MCF 10A (cell line): ENCODE data around the gene FAM20A. TPM values are rescaled to one million over a fixed set of nuclear protein-coding genes. Genes with fewer than 3 reads are reported as not detected.
A peak's percentile ranks its signal among the peaks of the same experiment; 100 is the strongest.

Experiments
- BruUV-seq: library from RNA; stranded (reverse); fragments of 400-500 nt; replicated peaks from 2 replicates; lab custom pipeline; 2021; lab: Mats Ljungman, UMichigan
- CTCF ChIA-PET: fragments of 300-600 bp; sonication (Branson Sonifier 250); formaldehyde crosslinking; extraction: SDS; loops from one replicate; lab custom pipeline; 2021; ENCODE audit warnings: antibody characterized with exemption, inconsistent platforms; lab: Yijun Ruan, JAX
- POLR2A ChIA-PET: fragments of 300-600, 350-650 bp; sonication (Branson Sonifier 250); formaldehyde crosslinking; extraction: SDS; loops from one replicate; lab custom pipeline; 2020; ENCODE audit warnings: antibody characterized with exemption, inconsistent platforms; lab: Yijun Ruan, JAX
- DNase-seq: peaks from one replicate; pipeline ENCODE4 v3.0.0-alpha.2; 2018; ENCODE audit not compliant: unreplicated experiment
- H3K27ac Mint-ChIP-seq: one replicate; pipeline ENCODE4 v1.8.0; 2022; ENCODE audit warnings: mild to moderate bottlenecking, low read depth, mixed read lengths; ENCODE audit not compliant: unreplicated experiment
- H3K27me3 Mint-ChIP-seq: one replicate; pipeline ENCODE4 v1.8.0; 2022; ENCODE audit warnings: mixed read lengths; ENCODE audit not compliant: insufficient read depth, unreplicated experiment
- H3K36me3 Mint-ChIP-seq: one replicate; pipeline ENCODE4 v1.8.0; 2022; ENCODE audit warnings: mild to moderate bottlenecking, moderate library complexity, mixed read lengths; ENCODE audit not compliant: insufficient read depth, unreplicated experiment
- H3K4me1 Mint-ChIP-seq: one replicate; pipeline ENCODE4 v1.8.0; 2022; ENCODE audit warnings: mixed read lengths; ENCODE audit not compliant: insufficient read depth, unreplicated experiment
- H3K4me3 Mint-ChIP-seq: one replicate; pipeline ENCODE4 v1.8.0; 2022; ENCODE audit warnings: mild to moderate bottlenecking, moderate library complexity, mixed read lengths; ENCODE audit not compliant: unreplicated experiment
- H3K9me3 Mint-ChIP-seq: one replicate; pipeline ENCODE4 v1.8.0; 2022; ENCODE audit warnings: mixed read lengths; ENCODE audit not compliant: unreplicated experiment
- CTCF ChIP-seq: fragments of 200-600 bp; IDR thresholded peaks from one replicate; pipeline ENCODE4 v1.8.0; 2022; ENCODE audit warnings: antibody characterized with exemption, mild to moderate bottlenecking; ENCODE audit not compliant: unreplicated experiment
- intact Hi-C: fragments of 100-400 bp; cut with micrococcal nuclease; formaldehyde crosslinking; loops from 2 replicates; pipeline ENCODE4 v1.14.1; 2022
- total RNA-seq: library from RNA; stranded (reverse); gene quantifications from 2 replicates; pipeline ENCODE4 v1.2.3, GENCODE V29; 2022

Gene FAM20A
- total RNA-seq, 1 experiment from 2014 or later: not detected

- peaks cover 27% of the 10 kb centered on the region for H3K4me1 Mint-ChIP-seq
- no peak for TF ChIP-seq CTCF
- H3K27ac Mint-ChIP-seq: peak overlapping the region; percentile 98
- H3K9me3 Mint-ChIP-seq: no peaks in the 10 kb centered on the region
- H3K27me3 Mint-ChIP-seq: no peaks in the 10 kb centered on the region
- POLR2A ChIA-PET: interaction anchor here (0.7 to 7.5 kb wide), 6 partner anchors 10 to 136 kb away, joined by 3 to 114 read pairs (median 4); partner anchors contain the start of gene WIPI1
- no TSS peak for BruUV-seq
- intact Hi-C loops: loop anchor here (5.0 kb wide), 1 partner anchor 243 kb away; no protein-coding TSS in a partner anchor
- no peak for DNase-seq
- H3K4me3 Mint-ChIP-seq: peak overlapping the region; percentile 95
- CTCF ChIA-PET: no interaction called here
- peaks cover 39% of the 10 kb centered on the region for H3K36me3 Mint-ChIP-seq
Measured at GRCh38 chr17:68513932-68514331, 87.2 kb downstream of the FAM20A start.

- peak; percentile 45 for DNase-seq
- ChIA-PET POLR2A (interaction anchor here (0.6 to 7.5 kb wide), 16 partner anchors 9 to 661 kb away, joined by 3 to 114 read pairs (median 6); partner anchors contain the start of genes AMZ2 and WIPI1), CTCF (no interaction called here)
- intact Hi-C loops: loop anchor here (5.0 kb wide), 1 partner anchor 244 kb away; no protein-coding TSS in a partner anchor
- Mint-ChIP-seq H3K27me3 (no peaks in the 10 kb centered on the region), H3K4me1 (peaks cover 27% of the 10 kb centered on the region), H3K36me3 (peaks cover 33% of the 10 kb centered on the region), H3K27ac (peak overlapping the region; percentile 98), H3K9me3 (no peaks in the 10 kb centered on the region), H3K4me3 (peak overlapping the region; percentile 95)
- no TSS peak for BruUV-seq
- no peak for TF ChIP-seq CTCF
Measured at GRCh38 chr17:68512960-68513474, 88.2 kb downstream of the FAM20A start.

GRCh38 chr17:68512247-68512959, 88.8 kb downstream of the FAM20A start, which contains the start of gene PRKAR1A:
Gene PRKAR1A, plus strand, starts transcription at chr17:68512430. Its CDS starts 2,970 bp downstream, at chr17:68515400.
- Mint-ChIP-seq H3K4me3 (peak within 1 kb of the TSS; percentile 95), H3K9me3 (no peaks in the 10 kb centered on the region), H3K36me3 (peaks cover 27% of the 10 kb centered on the region), H3K4me1 (peaks cover 25% of the 10 kb centered on the region), H3K27ac (peak within 1 kb of the TSS; percentile 98), H3K27me3 (no peaks in the 10 kb centered on the region)
- ChIA-PET POLR2A (interaction anchor here (0.6 to 7.5 kb wide), 22 partner anchors 9 to 1259 kb away, joined by 3 to 114 read pairs (median 4); partner anchors contain the start of genes AMZ2 and WIPI1), CTCF (no interaction called here)
- intact Hi-C loops: loop anchor here (5.0 kb wide), 1 partner anchor 245 kb away; no protein-coding TSS in a partner anchor
- peak; percentile 91 for DNase-seq
- BruUV-seq: no TSS peak
- TF ChIP-seq CTCF: no peak
